Measurements from ENCODE around the gene SENP6. TPM values are rescaled to one million over a fixed set of nuclear protein-coding genes. Genes with fewer than 3 reads are reported as not detected.

Gene SENP6
- total and polyA plus RNA-seq, 4 donors, result 12.2 to 42.3 (median 26.8) TPM

- H3K9ac ChIP-seq (ENCODE audit: low read depth in 1 of 2, low read length in 2 of 2), result no peak overlapping the region
- no peak overlapping the region for H3K27ac ChIP-seq (ENCODE audit: low read depth in 1 of 2, low read length in 2 of 2)
- H3K36me3 ChIP-seq (ENCODE audit: control insufficient read depth in 4 of 4, insufficient read depth in 3 of 4, low read depth in 1 of 4, low read length in 3 of 4), result no peaks in the 10 kb centered on the region
- no peaks in the 10 kb centered on the region for H3K27me3 ChIP-seq (ENCODE audit: control insufficient read depth in 4 of 4, insufficient read depth in 4 of 4, low read length in 3 of 4)
- TF ChIP-seq GABPA (IDR thresholded peaks at IDR 0.05 in 1 of 2, conservative IDR thresholded peaks at IDR 0.05 in 1 of 2) (no peak), FOXA1 (IDR thresholded peaks at IDR 0.05) (no peak), ZBTB33 (IDR thresholded peaks at IDR 0.05) (no peak), NR2F2 (IDR thresholded peaks at IDR 0.05) (no peak), ATF3 (IDR thresholded peaks at IDR 0.05) (no peak), HNF4A (conservative IDR thresholded peaks at IDR 0.05) (no peak), JUND (IDR thresholded peaks at IDR 0.05) (no peak), CTCF (IDR thresholded peaks at IDR 0.05; ENCODE audit: low read depth, low read length, missing input control) (no peak), SP1 (IDR thresholded peaks at IDR 0.05) (no peak), EGR1 (IDR thresholded peaks at IDR 0.05; ENCODE audit: low read depth in 2 of 2) (no peak), HNF4G (IDR thresholded peaks at IDR 0.05) (no peak), YY1 (IDR thresholded peaks at IDR 0.05) (no peak), RXRA (IDR thresholded peaks at IDR 0.05) (no peak), MAX (IDR thresholded peaks at IDR 0.05) (no peak), RAD21 (IDR thresholded peaks at IDR 0.05) (no peak), TAF1 (conservative IDR thresholded peaks at IDR 0.05) (no peak)
- H3K4me3 ChIP-seq (ENCODE audit: low read depth in 1 of 3, low read length in 3 of 3), result no peak overlapping the region
- no peak for DNase-seq (ENCODE audit: low spot score)
- H3K9me3 ChIP-seq (ENCODE audit: control insufficient read depth in 4 of 4, low read length in 3 of 4), result no peaks in the 10 kb centered on the region
- 62% methylated on average over 5 of the region's 5 CpGs for WGBS
- peaks cover 2 to 32% (median 8%) of the 10 kb centered on the region in 4 donors for H3K4me1 ChIP-seq (ENCODE audit: control insufficient read depth in 4 of 4, insufficient read depth in 4 of 4, low read length in 3 of 4)
These were observed 17.7 kb downstream of the SENP6 start for GRCh38 chr6:75619230-75619899.

- TF ChIP-seq ATF3 (IDR thresholded peaks at IDR 0.05) (no peak), HNF4G (IDR thresholded peaks at IDR 0.05) (no peak), NR2F2 (IDR thresholded peaks at IDR 0.05) (no peak), SP1 (IDR thresholded peaks at IDR 0.05) (no peak), TAF1 (conservative IDR thresholded peaks at IDR 0.05) (no peak), FOXA1 (IDR thresholded peaks at IDR 0.05) (no peak), EGR1 (IDR thresholded peaks at IDR 0.05; ENCODE audit: low read depth in 2 of 2) (no peak), REST (IDR thresholded peaks at IDR 0.05) (no peak)
- DNase-seq (ENCODE audit: low spot score), result no peak
- Histone ChIP-seq H3K36me3 (ENCODE audit: control insufficient read depth in 4 of 4, insufficient read depth in 3 of 4, low read depth in 1 of 4, low read length in 3 of 4) (no peaks in the 10 kb centered on the region), H3K27me3 (ENCODE audit: control insufficient read depth in 4 of 4, insufficient read depth in 4 of 4, low read length in 3 of 4) (no peaks in the 10 kb centered on the region), H3K9ac (ENCODE audit: low read depth in 1 of 2, low read length in 2 of 2) (no peak overlapping the region), H3K27ac (ENCODE audit: low read depth in 1 of 2, low read length in 2 of 2) (no peak overlapping the region), H3K4me1 (ENCODE audit: control insufficient read depth in 4 of 4, insufficient read depth in 4 of 4, low read length in 3 of 4) (peaks cover 5 to 39% (median 9%) of the 10 kb centered on the region in 4 donors), H3K9me3 (ENCODE audit: control insufficient read depth in 4 of 4, low read length in 3 of 4) (no peaks in the 10 kb centered on the region), H3K4me3 (ENCODE audit: low read depth in 1 of 3, low read length in 3 of 3) (no peak overlapping the region)
- 65% methylated on average over 7 of the region's 7 CpGs for WGBS
These were observed 19.0 kb downstream of the SENP6 start for GRCh38 chr6:75620381-75621304.

Measured in liver (tissue), 9 donors.